H1 (cell line): ENCODE measurements around the gene KCNMA1.

Experiments
- EZH2 ChIP-seq: fragments of 200-600 bp; sonication (generic); IDR thresholded peaks from 2 replicates; pipeline ENCODE4 v1.7.1; 2012; ENCODE audit warnings: low read depth, mild to moderate bottlenecking, moderate library complexity, low read length, inconsistent platforms; ENCODE audit not compliant: severe bottlenecking
- POLR2A ChIP-seq, 2 experiments: IDR thresholded peaks; 1 replicate in 1 of 2; 2 replicates in 1 of 2; pipeline ENCODE4 v1.6.1; 2011; ENCODE audit warnings: low read depth in 2 of 2, low read length in 2 of 2, mild to moderate bottlenecking in 2 of 2; ENCODE audit errors: control extremely low read depth in 1 of 2
- RXRA ChIP-seq: IDR thresholded peaks from 2 replicates; pipeline ENCODE4 v1.6.1; 2011; ENCODE audit warnings: low read depth, mild to moderate bottlenecking, low read length, moderate library complexity; ENCODE audit not compliant: insufficient read depth
- SIX5 ChIP-seq: IDR thresholded peaks from 2 replicates; pipeline ENCODE4 v1.6.1; 2011; ENCODE audit warnings: mild to moderate bottlenecking, low read depth, low read length
- TEAD4 ChIP-seq: IDR thresholded peaks from 2 replicates; pipeline ENCODE4 v1.6.1; 2012; ENCODE audit warnings: low read depth, low read length, inconsistent platforms, mixed read lengths
- ZNF274 ChIP-seq: IDR thresholded peaks from 2 replicates; pipeline ENCODE4 v1.7.0; 2012; ENCODE audit warnings: low read length, borderline replicate concordance; ENCODE audit errors: extremely low read depth
- TF ChIP-seq, protein P1 (sequence below), 3 experiments: IDR thresholded peaks; 1 replicate in 2 of 3; 2 replicates in 1 of 3; pipeline versions ENCODE4 v1.5.1 to v1.6.1; 2011; ENCODE audit warnings: low read length in 3 of 3, mild to moderate bottlenecking in 3 of 3, inconsistent platforms in 2 of 3, low read depth in 1 of 3, moderate library complexity in 1 of 3; ENCODE audit not compliant: insufficient read depth in 1 of 3; ENCODE audit errors: control extremely low read depth in 1 of 3

DNA sequence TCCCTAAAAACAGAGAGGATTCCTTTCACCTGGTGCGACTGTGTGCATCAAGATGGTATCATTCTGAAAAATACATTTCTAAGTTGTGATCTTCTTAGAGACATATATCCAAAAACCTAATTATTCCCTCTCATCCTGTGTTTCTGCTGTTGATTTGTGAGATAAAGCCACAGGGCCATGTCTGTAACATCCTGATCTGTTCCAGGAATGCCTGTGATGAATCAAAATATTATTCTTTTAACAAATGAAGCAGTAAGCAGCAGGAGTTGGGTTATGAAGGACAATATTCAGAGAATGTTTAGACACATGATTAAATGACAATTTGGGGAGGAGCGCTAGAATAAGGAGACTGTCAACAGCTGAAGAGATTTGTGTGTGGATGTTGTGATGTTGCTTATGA, 731.4 kb downstream of the KCNMA1 start:
- TF ChIP-seq, protein P1, sequence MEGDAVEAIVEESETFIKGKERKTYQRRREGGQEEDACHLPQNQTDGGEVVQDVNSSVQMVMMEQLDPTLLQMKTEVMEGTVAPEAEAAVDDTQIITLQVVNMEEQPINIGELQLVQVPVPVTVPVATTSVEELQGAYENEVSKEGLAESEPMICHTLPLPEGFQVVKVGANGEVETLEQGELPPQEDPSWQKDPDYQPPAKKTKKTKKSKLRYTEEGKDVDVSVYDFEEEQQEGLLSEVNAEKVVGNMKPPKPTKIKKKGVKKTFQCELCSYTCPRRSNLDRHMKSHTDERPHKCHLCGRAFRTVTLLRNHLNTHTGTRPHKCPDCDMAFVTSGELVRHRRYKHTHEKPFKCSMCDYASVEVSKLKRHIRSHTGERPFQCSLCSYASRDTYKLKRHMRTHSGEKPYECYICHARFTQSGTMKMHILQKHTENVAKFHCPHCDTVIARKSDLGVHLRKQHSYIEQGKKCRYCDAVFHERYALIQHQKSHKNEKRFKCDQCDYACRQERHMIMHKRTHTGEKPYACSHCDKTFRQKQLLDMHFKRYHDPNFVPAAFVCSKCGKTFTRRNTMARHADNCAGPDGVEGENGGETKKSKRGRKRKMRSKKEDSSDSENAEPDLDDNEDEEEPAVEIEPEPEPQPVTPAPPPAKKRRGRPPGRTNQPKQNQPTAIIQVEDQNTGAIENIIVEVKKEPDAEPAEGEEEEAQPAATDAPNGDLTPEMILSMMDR (IDR thresholded peaks at IDR 0.05; ENCODE audit: control extremely low read depth in 1 of 3, insufficient read depth in 1 of 3, low read depth in 1 of 3, low read length in 3 of 3): no peak
- TF ChIP-seq RXRA: no peak
- TF ChIP-seq POLR2A (IDR thresholded peaks at IDR 0.05; ENCODE audit: control extremely low read depth in 1 of 2, low read depth in 2 of 2, low read length in 2 of 2): no peak
- TF ChIP-seq ZNF274: no peak
- TF ChIP-seq EZH2: no peak
- TF ChIP-seq SIX5: no peak
- no peak for TF ChIP-seq TEAD4
